HG02642 (cell line): ENCODE measurements around the gene ARL9.
A peak's percentile ranks its signal among the peaks of the same experiment; 100 is the strongest.
"Not testable (repeated sequence)": the region's sequence is repeated elsewhere in the genome, so short reads cannot be mapped to it uniquely, and the experiment has no call there.

ENCODE experiments used
- ATAC-seq: cut with Tn5 transposase; IDR thresholded peaks from one replicate; pipeline ENCODE4 v1.9.1; 2021; ENCODE audit warnings: mild to moderate bottlenecking; ENCODE audit not compliant: unreplicated experiment, poor library complexity

The ARL9 gene

GRCh38 chr4:56505269-56506130 lies at the start of gene ARL9:
Gene ARL9, plus strand, starts transcription at chr4:56505791. Its CDS starts 72 bp downstream, at chr4:56505863.
- ATAC-seq = peak; percentile 75

GRCh38 chr4:56460085-56460484 lies 45.5 kb upstream of the ARL9 start:
- no peak for ATAC-seq

DNA sequence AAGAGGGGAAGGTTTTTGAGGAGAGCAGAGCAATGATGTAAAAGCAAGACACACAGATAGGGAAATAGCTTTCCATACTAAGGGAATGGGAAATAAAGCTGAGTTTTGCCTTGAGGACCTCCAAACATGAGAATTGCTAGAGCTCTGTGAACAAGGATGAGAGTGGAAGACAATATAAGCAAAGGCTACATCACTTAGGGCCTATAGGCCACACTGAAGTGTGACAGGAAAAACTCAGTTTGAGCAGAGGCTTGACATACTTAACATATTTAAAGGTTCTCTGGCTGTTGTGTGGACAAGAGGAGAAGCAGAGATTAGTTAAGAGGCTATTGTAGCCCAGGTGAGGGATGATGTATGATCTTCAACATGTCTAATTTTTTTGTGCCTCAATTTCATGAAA lies 43.4 kb upstream of the ARL9 start:
- ATAC-seq = no peak

DNA sequence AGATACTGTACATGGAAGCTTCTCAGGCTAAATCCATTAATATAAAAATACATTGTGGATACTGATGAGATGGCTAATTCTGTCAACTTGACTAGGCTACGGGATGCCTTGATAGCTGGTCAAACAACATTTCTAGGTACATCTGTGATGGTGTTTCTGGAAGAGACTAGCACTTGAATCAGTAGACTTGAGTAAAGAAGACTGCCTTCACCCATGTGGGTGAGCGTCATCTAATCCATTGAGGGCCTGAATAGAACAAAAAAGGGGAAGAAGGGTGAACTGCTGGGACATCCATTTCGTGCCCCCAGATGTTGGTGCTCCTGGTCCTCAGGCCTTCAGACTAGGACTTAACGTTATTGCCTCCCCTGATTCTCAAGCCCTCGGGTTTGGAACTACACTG lies 41.9 kb upstream of the ARL9 start:
- ATAC-seq = no peak

- ATAC-seq = no peak
Observed at GRCh38 chr4:56464581-56464980, 41.0 kb upstream of the ARL9 start.

GRCh38 chr4:56465599-56466295 lies 39.8 kb upstream of the ARL9 start:
- no peak for ATAC-seq

GRCh38 chr4:56466296-56466761 lies 39.3 kb upstream of the ARL9 start:
- not testable (repeated sequence) for ATAC-seq

GRCh38 chr4:56466910-56467283 lies 38.7 kb upstream of the ARL9 start:
- no peak for ATAC-seq

DNA sequence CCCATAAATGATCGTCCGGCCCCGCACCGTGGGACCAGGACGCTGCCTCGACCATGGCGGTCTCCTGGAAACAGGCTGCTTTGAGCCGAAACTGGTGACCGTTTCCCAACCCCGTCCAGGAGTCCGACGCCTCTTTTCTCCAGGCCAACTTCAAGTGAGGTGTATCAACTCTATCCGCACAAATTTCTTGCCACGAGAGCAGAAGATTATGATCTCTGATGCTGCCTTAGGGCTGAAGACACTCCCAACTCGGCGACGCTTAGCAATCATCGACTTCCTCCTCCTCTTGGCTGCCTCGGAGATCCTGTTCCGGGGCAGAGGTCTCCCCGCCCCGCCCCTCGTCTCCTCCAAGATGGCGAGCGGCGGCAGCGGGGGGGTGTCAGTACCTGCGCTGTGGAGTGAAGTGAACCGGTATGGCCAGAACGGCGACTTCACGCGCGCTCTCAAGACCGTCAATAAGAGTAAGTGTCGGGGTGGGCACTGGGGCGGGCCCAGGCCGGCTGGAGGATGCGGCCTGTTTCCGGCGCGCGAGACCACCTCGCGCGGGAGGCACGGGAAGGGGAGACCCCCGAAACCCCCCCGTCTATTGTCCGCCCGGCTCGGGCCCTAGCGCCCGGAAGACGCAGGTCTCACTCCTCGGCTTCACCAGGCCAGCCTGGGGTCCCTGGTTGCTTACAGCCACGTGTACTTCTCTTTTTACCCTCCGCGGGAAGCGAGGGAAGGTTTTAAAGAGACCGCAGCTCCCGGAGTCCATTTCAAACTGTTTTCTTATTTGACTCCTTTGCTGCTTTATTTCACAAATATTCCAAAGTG lies 38.1 kb upstream of the ARL9 start, which contains the start of gene SRP72:
TSS of gene SRP72 (plus strand) at position 334 of the 813 bp plus-strand sequence. CDS start at position 353, 19 bp downstream.
- peak; percentile 96 for ATAC-seq

- peak; percentile 61 for ATAC-seq
Observed at GRCh38 chr4:56468097-56468422, 37.5 kb upstream of the ARL9 start.

DNA sequence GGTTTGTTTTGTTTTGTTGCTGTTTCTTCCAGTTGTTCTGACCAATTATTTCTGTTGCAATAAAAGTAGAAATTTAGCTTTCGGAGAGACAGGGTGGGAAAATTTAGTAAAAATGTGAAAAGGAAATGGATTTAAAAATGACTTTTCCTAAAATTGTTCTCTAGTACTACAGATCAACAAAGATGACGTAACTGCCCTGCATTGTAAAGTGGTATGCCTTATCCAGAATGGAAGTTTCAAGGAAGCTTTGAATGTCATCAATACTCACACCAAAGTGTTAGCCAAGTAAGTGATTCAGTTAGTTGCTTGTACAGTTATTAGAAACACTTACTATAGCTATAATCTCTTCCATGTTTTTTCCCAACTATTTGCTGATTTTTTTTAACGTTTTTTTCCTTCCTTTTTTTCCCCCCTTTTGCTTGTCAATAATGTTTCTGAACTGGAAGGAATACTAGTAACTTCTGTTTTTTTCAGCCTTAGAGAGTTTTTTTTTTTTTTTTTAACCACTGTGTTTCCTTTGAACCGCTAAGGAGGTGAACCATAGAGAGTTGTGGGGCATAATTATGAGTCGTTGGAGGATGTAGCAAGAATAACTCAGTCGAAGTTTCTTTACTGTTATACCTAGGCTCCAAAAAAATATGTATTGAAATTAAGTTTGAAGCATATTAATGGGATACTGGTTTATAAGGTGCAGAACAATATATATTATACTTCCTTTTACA lies 35.9 kb upstream of the ARL9 start:
- no peak for ATAC-seq

DNA sequence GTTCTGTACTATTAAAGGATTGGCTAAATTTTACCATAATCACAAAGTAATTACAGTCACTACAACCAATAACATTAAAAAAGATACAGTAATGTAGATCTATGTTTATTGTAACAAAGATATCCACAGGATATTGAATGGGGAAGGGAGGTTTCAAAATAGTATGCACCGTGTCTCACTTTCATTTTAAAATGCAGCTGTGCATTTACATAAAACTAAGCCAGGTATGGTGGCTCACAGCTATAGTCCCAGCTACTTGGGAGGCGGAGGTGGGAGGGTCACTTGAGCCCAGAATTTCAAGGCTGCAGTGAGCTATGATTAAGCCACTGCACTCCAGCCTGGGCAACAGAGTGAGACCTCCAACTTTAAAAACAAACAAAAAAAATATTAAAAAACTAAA lies 29.7 kb upstream of the ARL9 start:
- ATAC-seq = peak; percentile 95

DNA sequence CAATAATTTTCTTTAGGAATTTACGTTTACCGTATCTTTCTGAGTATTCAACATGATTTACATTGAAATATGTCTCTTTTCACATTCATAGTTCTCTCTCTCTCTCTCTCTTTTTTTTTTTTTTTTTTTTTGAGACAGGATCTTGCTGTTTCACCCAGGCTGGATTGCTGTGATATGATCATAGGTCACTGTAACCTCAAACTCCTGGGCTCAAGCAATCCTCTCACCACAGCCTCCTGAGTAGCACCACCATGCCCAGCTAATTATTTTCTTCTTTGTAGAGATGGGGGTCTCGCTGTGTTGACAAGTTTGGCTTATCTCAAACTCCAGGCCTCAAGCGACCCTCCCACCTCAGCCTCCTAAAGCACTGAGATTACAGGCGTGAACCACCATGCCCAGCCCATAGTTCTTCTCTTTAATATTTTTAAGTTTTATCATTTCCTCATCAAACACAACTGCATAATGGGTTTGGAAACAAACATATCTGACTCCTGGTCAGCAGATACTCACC lies 28.3 kb upstream of the ARL9 start:
- ATAC-seq = no peak

- ATAC-seq = no peak
Observed at GRCh38 chr4:56480691-56481090, 24.9 kb upstream of the ARL9 start.

DNA sequence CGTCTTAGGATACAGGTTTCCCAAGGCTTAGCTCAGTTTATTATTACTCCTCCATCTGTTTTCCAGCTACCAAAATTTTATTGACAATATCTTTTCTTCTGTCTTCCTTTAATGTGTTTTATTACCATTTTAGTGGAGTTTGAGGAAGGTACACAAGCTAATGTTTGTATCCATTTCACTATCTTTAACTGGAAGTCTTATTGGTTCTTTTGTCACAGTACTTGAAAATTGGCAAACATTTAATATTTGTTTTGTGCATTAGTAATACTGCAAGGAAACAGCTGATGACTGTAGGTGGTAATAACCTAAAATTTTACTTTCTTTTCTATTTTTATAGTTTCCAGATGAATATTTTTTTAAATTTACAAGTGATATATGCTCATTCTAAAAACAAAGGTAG lies 9.3 kb upstream of the ARL9 start:
- no peak for ATAC-seq

DNA sequence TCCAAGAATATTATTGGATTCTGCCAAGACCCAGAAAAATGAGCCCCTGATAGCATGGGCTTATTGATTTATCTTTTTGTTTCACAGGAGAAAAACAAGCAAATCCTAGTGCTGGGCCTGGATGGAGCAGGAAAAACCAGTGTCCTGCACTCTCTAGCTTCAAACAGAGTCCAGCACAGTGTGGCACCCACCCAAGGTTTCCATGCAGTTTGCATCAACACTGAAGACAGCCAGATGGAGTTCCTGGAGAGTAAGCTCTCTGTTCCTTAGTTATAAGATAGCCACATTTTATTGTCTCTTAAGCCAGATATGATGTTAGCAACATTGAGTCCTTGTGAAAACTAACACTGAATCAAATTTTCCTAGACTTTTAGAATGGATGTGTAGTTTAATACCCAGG lies 5.5 kb downstream of the ARL9 start:
- no peak for ATAC-seq

DNA sequence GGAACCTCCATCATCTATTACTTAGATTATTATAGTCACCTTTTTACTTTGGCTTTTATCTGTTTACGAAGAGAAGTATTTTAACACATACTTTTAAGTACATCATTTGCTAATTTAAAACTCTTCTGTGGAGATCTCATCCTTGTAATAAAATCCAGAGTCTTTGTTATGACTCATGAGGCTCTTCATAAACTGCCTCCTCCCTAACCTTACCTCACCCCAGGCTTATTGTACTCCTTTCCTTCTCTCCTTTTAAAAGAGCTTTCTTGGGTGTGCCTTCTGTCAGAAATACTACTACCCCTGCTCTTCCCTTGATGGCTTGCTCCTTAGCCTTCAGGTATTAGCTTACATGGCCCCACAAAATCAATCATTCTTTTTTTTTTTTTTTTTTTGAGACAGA lies 6.6 kb downstream of the ARL9 start:
- no peak for ATAC-seq

GRCh38 chr4:56513517-56513916 lies 7.9 kb downstream of the ARL9 start:
- no peak for ATAC-seq

DNA sequence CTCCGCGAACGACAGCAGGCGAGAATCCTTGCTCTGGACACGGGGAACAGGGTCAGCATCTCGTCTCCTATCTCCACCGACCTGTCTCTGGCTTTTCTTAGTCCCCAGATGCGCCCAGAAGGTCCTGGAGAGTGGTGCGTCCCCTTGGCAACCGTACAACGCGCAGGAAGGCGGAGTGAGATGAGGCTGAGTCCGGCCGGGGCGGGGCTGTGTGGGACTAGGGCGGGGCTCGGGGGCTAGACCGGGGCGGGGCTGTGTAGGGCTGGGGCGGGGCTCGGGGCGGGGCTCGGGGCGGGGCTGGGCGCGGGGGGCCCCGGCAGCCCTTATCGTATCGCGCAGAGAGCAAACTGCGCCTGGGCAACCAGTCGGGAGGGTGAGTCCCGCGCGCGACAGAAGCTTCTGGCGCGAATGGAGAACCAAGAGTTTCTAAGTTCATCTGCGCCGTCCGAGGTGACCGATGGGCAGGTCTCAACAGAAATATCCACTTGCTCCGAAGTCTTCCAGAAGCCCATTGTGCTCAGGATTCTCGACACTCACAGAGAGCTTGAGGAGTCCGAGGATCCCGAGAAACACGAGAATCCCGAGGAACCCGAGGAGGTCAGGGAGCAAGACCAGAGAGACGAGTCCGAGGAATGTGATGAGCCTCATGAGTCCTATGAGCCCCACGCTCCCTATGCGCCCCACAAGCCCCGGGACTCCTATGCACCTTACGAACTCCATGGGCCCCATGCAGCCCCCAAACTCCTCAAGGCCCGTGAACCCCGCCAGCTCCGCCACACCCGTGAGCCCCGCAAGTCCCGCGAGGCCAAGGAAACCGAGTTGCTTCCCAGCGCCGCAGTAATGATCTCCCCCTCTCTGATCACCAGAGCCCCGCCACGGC lies 24.9 kb downstream of the ARL9 start:
- peak; percentile 98 for ATAC-seq
